Neural cell (in vitro differentiated cells): ENCODE results near the gene COP1.

ENCODE experiments used
- CTCF ChIP-seq: fragments of 450-650 bp; IDR thresholded peaks from 2 replicates; pipeline ENCODE4 v1.5.1; 2014; ENCODE audit warnings: antibody characterized with exemption, mild to moderate bottlenecking, moderate library complexity; ENCODE audit not compliant: poor library complexity, severe bottlenecking
- MXI1 ChIP-seq: fragments of 450-650 bp; conservative IDR thresholded peaks from 2 replicates; pipeline ENCODE4 v1.6.1; 2014; ENCODE audit warnings: antibody characterized with exemption, mild to moderate bottlenecking; ENCODE audit not compliant: poor library complexity, severe bottlenecking
- POLR2AphosphoS5 ChIP-seq: IDR thresholded peaks from 2 replicates; pipeline ENCODE4 v1.6.1; 2012
- REST ChIP-seq: IDR thresholded peaks from 2 replicates; pipeline ENCODE4 v1.6.1; 2012; ENCODE audit warnings: borderline replicate concordance
- SMC3 ChIP-seq: fragments of 450-650 bp; conservative IDR thresholded peaks from 2 replicates; pipeline ENCODE4 v1.6.1; 2014; ENCODE audit warnings: antibody characterized with exemption, mild to moderate bottlenecking, moderate library complexity; ENCODE audit not compliant: poor library complexity

GRCh38 chr1:175960169-175960568 lies 246.9 kb downstream of the COP1 start:
- TF ChIP-seq CTCF (no peak), SMC3 (no peak), POLR2AphosphoS5 (no peak), MXI1 (no peak), REST (no peak)
